TTC549 (cell line): ENCODE data around the gene PNLDC1.
"Not testable (repeated sequence)": the region's sequence is repeated elsewhere in the genome, so short reads cannot be mapped to it uniquely, and the experiment has no call there.

ENCODE experiments used
- FAIRE-seq: peaks from 2 replicates; lab custom pipeline; 2012; peaks lifted over from hg19 to GRCh38; lab: Jason Lieb, UNC

The PNLDC1 gene

GRCh38 chr6:159849851-159850250 lies 49.8 kb downstream of the PNLDC1 start:
- not testable (repeated sequence) for FAIRE-seq

- FAIRE-seq: no peak
Observed at GRCh38 chr6:159852877-159853276, 52.8 kb downstream of the PNLDC1 start.

GRCh38 chr6:159853754-159854153 lies 53.7 kb downstream of the PNLDC1 start:
- FAIRE-seq: no peak

GRCh38 chr6:159854959-159855358 lies 54.9 kb downstream of the PNLDC1 start:
- no peak for FAIRE-seq

- FAIRE-seq: no peak
Observed at GRCh38 chr6:159858259-159858658, 58.2 kb downstream of the PNLDC1 start.

GRCh38 chr6:159860482-159860881 lies 60.4 kb downstream of the PNLDC1 start:
- no peak for FAIRE-seq

GRCh38 chr6:159862103-159862502 lies 62.0 kb downstream of the PNLDC1 start:
- no peak for FAIRE-seq

- FAIRE-seq: peak; percentile 61
Observed at GRCh38 chr6:159863341-159863740, 63.3 kb downstream of the PNLDC1 start.

- no peak for FAIRE-seq
Observed at GRCh38 chr6:159865226-159865920, 65.3 kb downstream of the PNLDC1 start.

GRCh38 chr6:159866286-159867247 lies 66.5 kb downstream of the PNLDC1 start:
- FAIRE-seq: no peak
